GM23338 (cell line): ENCODE measurements around the gene COQ8B. TPM values are rescaled to one million over a fixed set of nuclear protein-coding genes. Genes with fewer than 3 reads are reported as not detected.

Source experiments
- ATAC-seq: fragments of 200-7000 bp; cut with Tn5 transposase; 3 replicates; pipeline ENCODE4 v1.9.1; 2020
- DNase-seq: peaks from one replicate; pipeline ENCODE4 v3.0.0-alpha.2; 2015; ENCODE audit warnings: low spot score
- H2AFZ ChIP-seq: fragments of 200-600 bp; sonication (generic); 2 replicates; pipeline ENCODE4 v1.8.0; 2016; ENCODE audit warnings: antibody characterized with exemption, mild to moderate bottlenecking, moderate library complexity
- H3F3A ChIP-seq: fragments of 200-600 bp; sonication (generic); replicated peaks from 2 replicates; pipeline ENCODE4 v1.8.0; 2017; ENCODE audit warnings: antibody characterized with exemption, mixed run types, low read depth
- H3K27ac ChIP-seq: fragments of 200-600 bp; sonication (generic); 2 replicates; pipeline ENCODE4 v1.6.1; 2016; ENCODE audit warnings: low read depth
- H3K27me3 ChIP-seq: fragments of 200-600 bp; sonication (generic); 2 replicates; pipeline ENCODE4 v1.8.0; 2016; ENCODE audit warnings: mild to moderate bottlenecking, mixed run types, moderate library complexity; ENCODE audit not compliant: insufficient read depth
- H3K36me3 ChIP-seq: fragments of 200-600 bp; sonication (generic); 2 replicates; pipeline ENCODE4 v1.8.0; 2016; ENCODE audit warnings: mild to moderate bottlenecking; ENCODE audit not compliant: insufficient read depth
- H3K4me1 ChIP-seq: fragments of 200-600 bp; sonication (generic); 2 replicates; pipeline ENCODE4 v1.8.0; 2016; ENCODE audit warnings: mild to moderate bottlenecking, moderate library complexity; ENCODE audit not compliant: insufficient read depth
- H3K4me2 ChIP-seq: fragments of 200-600 bp; sonication (generic); 2 replicates; pipeline ENCODE4 v1.7.1; 2017; ENCODE audit warnings: mixed run types
- H3K4me3 ChIP-seq: fragments of 200-600 bp; sonication (generic); 2 replicates; pipeline ENCODE4 v1.6.1; 2016; ENCODE audit warnings: mixed run types
- H3K79me2 ChIP-seq: fragments of 200-600 bp; sonication (generic); replicated peaks from 2 replicates; pipeline ENCODE4 v1.8.0; 2017; ENCODE audit warnings: mild to moderate bottlenecking; ENCODE audit not compliant: insufficient read depth
- H3K9me2 ChIP-seq: fragments of 200-600 bp; sonication (generic); 2 replicates; pipeline ENCODE4 v1.8.0; 2017; ENCODE audit not compliant: insufficient read depth
- H4K20me1 ChIP-seq: fragments of 200-600 bp; sonication (generic); replicated peaks from 2 replicates; pipeline ENCODE4 v1.8.0; 2017; ENCODE audit warnings: mild to moderate bottlenecking; ENCODE audit not compliant: insufficient read depth
- H3K27ac Mint-ChIP-seq: 2 replicates; pipeline ENCODE4 v1.8.0; 2020; ENCODE audit warnings: inconsistent platforms, mild to moderate bottlenecking, moderate library complexity, mixed read lengths
- H3K27me3 Mint-ChIP-seq: 3 replicates; pipeline ENCODE4 v1.8.0; 2022; ENCODE audit warnings: low read depth, mild to moderate bottlenecking, moderate library complexity, mixed read lengths, inconsistent platforms; ENCODE audit not compliant: insufficient read depth, poor library complexity
- H3K36me3 Mint-ChIP-seq: 3 replicates; pipeline ENCODE4 v1.8.0; 2021; ENCODE audit warnings: low read depth, mild to moderate bottlenecking, inconsistent platforms, moderate library complexity, mixed read lengths
- H3K4me1 Mint-ChIP-seq: 3 replicates; pipeline ENCODE4 v1.8.0; 2020; ENCODE audit warnings: mild to moderate bottlenecking, inconsistent platforms, mixed read lengths
- H3K4me3 Mint-ChIP-seq: 3 replicates; pipeline ENCODE4 v1.8.0; 2021; ENCODE audit warnings: moderate library complexity, mild to moderate bottlenecking, inconsistent platforms, mixed read lengths
- H3K9me3 Mint-ChIP-seq: 3 replicates; pipeline ENCODE4 v1.8.0; 2020; ENCODE audit warnings: moderate library complexity, mild to moderate bottlenecking, inconsistent platforms, mixed read lengths
- CREB1 ChIP-seq: fragments of 250-450 bp; sonication (Bioruptor Pico); IDR thresholded peaks from 2 replicates; pipeline ENCODE4 v1.5.0; 2020; ENCODE audit warnings: low read depth, mild to moderate bottlenecking, moderate library complexity
- ETS1 ChIP-seq: IDR thresholded peaks from 2 replicates; pipeline ENCODE4 v1.6.1; 2016; ENCODE audit warnings: antibody characterized with exemption
- EZH2 ChIP-seq: fragments of 200-600 bp; sonication (generic); IDR thresholded peaks from one replicate; pipeline ENCODE4 v1.8.0; 2017; ENCODE audit warnings: antibody characterized with exemption, mild to moderate bottlenecking, low read depth; ENCODE audit not compliant: unreplicated experiment
- EZH2phosphoT487 ChIP-seq: fragments of 200-600 bp; sonication (generic); IDR thresholded peaks from one replicate; pipeline ENCODE4 v1.8.1; 2018; ENCODE audit warnings: antibody characterized with exemption; ENCODE audit not compliant: unreplicated experiment
- JUNB ChIP-seq: IDR thresholded peaks from one replicate; pipeline ENCODE4 v1.6.1; 2016; ENCODE audit warnings: antibody characterized with exemption; ENCODE audit not compliant: unreplicated experiment
- NANOG ChIP-seq: IDR thresholded peaks from 2 replicates; pipeline ENCODE4 v1.6.1; 2016; ENCODE audit warnings: antibody characterized with exemption, borderline replicate concordance
- POLR2AphosphoS5 ChIP-seq: IDR thresholded peaks from 2 replicates; pipeline ENCODE4 v1.6.1; 2016; ENCODE audit warnings: antibody characterized with exemption, low read depth
- STAT1 ChIP-seq: IDR thresholded peaks from one replicate; pipeline ENCODE4 v1.6.1; 2016; ENCODE audit warnings: antibody characterized with exemption; ENCODE audit not compliant: unreplicated experiment
- ZNF114 ChIP-seq: fragments of 250-450 bp; sonication (Bioruptor Pico); IDR thresholded peaks from 2 replicates; pipeline ENCODE4 v1.5.0; 2020; ENCODE audit warnings: mild to moderate bottlenecking, moderate library complexity
- ZNF331 ChIP-seq: fragments of 250-450 bp; sonication (Bioruptor Pico); IDR thresholded peaks from 2 replicates; pipeline ENCODE4 v1.5.0; 2020; ENCODE audit warnings: low read depth, mild to moderate bottlenecking, moderate library complexity
- ZNF462 ChIP-seq: fragments of 250-450 bp; sonication (Bioruptor Pico); IDR thresholded peaks from 2 replicates; pipeline ENCODE4 v1.5.0; 2020; ENCODE audit warnings: mild to moderate bottlenecking, moderate library complexity
- polyA plus RNA-seq: library from polyadenylated mRNA; unstranded; fragments of >200 nt; fragmentation: Nextera tagmentation; extraction: Ambion mirVana; gene quantifications from 2 replicates; pipeline ENCODE4 v1.2.1, GENCODE V29; 2016
- total RNA-seq: library from RNA; depleted of rRNA; stranded (reverse); fragments of >200 nt; shearing (Covaris generic); gene quantifications from 2 replicates; pipeline ENCODE4 v1.2.3, GENCODE V29; 2014
- TF ChIP-seq, protein P1 (sequence below), 2 experiments: fragments of 200-600 bp in 1 of 2; sonication (generic) in 1 of 2; conservative IDR thresholded peaks; 2 replicates each; pipeline versions ENCODE4 v1.5.1 to v1.6.1; 2016 to 2017; ENCODE audit warnings: antibody characterized with exemption in 2 of 2, low read depth in 2 of 2, mild to moderate bottlenecking in 2 of 2, moderate library complexity in 1 of 2
- TF ChIP-seq, protein P2 (sequence below): IDR thresholded peaks from one replicate; pipeline ENCODE4 v1.6.1; 2018; ENCODE audit warnings: antibody characterized with exemption; ENCODE audit not compliant: unreplicated experiment

The COQ8B gene
- total and polyA plus RNA-seq, 2 experiments from 2014 or later = 13.9 to 59.6 TPM

- Mint-ChIP-seq H3K4me1 (no peaks in the 10 kb centered on the region), H3K27me3 (peaks cover 2% of the 10 kb centered on the region), H3K36me3 (peaks cover 43% of the 10 kb centered on the region), H3K9me3 (no peaks in the 10 kb centered on the region), H3K4me3 (no peak overlapping the region), H3K27ac (no peak overlapping the region)
- peaks cover 15% of the 10 kb centered on the region; the same call in 1 of the 2 replicates for H3K36me3 ChIP-seq
- ATAC-seq (no peak), DNase-seq (no peak)
- no peaks in the 10 kb centered on the region for H3K79me2 ChIP-seq
- TF ChIP-seq, protein P1, sequence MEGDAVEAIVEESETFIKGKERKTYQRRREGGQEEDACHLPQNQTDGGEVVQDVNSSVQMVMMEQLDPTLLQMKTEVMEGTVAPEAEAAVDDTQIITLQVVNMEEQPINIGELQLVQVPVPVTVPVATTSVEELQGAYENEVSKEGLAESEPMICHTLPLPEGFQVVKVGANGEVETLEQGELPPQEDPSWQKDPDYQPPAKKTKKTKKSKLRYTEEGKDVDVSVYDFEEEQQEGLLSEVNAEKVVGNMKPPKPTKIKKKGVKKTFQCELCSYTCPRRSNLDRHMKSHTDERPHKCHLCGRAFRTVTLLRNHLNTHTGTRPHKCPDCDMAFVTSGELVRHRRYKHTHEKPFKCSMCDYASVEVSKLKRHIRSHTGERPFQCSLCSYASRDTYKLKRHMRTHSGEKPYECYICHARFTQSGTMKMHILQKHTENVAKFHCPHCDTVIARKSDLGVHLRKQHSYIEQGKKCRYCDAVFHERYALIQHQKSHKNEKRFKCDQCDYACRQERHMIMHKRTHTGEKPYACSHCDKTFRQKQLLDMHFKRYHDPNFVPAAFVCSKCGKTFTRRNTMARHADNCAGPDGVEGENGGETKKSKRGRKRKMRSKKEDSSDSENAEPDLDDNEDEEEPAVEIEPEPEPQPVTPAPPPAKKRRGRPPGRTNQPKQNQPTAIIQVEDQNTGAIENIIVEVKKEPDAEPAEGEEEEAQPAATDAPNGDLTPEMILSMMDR (conservative IDR thresholded peaks at IDR 0.05; ENCODE audit: low read depth in 2 of 2) = no peak
- no peak for TF ChIP-seq EZH2
- TF ChIP-seq NANOG = no peak
- TF ChIP-seq ZNF462 (CRISPR knock-in tag) = no peak
- TF ChIP-seq EZH2phosphoT487 = no peak
- no peak for TF ChIP-seq STAT1
- TF ChIP-seq JUNB = no peak
- TF ChIP-seq ETS1 = no peak
- TF ChIP-seq, protein P2, sequence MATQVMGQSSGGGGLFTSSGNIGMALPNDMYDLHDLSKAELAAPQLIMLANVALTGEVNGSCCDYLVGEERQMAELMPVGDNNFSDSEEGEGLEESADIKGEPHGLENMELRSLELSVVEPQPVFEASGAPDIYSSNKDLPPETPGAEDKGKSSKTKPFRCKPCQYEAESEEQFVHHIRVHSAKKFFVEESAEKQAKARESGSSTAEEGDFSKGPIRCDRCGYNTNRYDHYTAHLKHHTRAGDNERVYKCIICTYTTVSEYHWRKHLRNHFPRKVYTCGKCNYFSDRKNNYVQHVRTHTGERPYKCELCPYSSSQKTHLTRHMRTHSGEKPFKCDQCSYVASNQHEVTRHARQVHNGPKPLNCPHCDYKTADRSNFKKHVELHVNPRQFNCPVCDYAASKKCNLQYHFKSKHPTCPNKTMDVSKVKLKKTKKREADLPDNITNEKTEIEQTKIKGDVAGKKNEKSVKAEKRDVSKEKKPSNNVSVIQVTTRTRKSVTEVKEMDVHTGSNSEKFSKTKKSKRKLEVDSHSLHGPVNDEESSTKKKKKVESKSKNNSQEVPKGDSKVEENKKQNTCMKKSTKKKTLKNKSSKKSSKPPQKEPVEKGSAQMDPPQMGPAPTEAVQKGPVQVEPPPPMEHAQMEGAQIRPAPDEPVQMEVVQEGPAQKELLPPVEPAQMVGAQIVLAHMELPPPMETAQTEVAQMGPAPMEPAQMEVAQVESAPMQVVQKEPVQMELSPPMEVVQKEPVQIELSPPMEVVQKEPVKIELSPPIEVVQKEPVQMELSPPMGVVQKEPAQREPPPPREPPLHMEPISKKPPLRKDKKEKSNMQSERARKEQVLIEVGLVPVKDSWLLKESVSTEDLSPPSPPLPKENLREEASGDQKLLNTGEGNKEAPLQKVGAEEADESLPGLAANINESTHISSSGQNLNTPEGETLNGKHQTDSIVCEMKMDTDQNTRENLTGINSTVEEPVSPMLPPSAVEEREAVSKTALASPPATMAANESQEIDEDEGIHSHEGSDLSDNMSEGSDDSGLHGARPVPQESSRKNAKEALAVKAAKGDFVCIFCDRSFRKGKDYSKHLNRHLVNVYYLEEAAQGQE = no peak
- no peak for TF ChIP-seq POLR2AphosphoS5
- TF ChIP-seq ZNF114 = no peak
- TF ChIP-seq ZNF331 (CRISPR knock-in tag) = no peak
- TF ChIP-seq CREB1 (CRISPR knock-in tag) = no peak
- H3F3A ChIP-seq = no peaks in the 10 kb centered on the region
- H4K20me1 ChIP-seq = no peaks in the 10 kb centered on the region
- H2AFZ ChIP-seq = no peak overlapping the region
- no peak overlapping the region for H3K4me2 ChIP-seq
- H3K27ac ChIP-seq = no peak overlapping the region
- no peaks in the 10 kb centered on the region for H3K9me2 ChIP-seq
- H3K4me1 ChIP-seq = no peaks in the 10 kb centered on the region
- no peaks in the 10 kb centered on the region for H3K27me3 ChIP-seq
- H3K4me3 ChIP-seq = no peak overlapping the region
These were observed 43.3 kb downstream of the COQ8B start for GRCh38 chr19:40673397-40673796.
